ENCODE data around the gene PRR33. TPM values are rescaled to one million over a fixed set of nuclear protein-coding genes. Genes with fewer than 3 reads are reported as not detected.
A peak's percentile ranks its signal among the peaks of the same experiment; 100 is the strongest.

Gene PRR33
- total RNA-seq, 4 donors from 2014 or later: not detected

GRCh38 chr11:1918436-1919315, 27.0 kb upstream of the PRR33 start:
- TF ChIP-seq EP300 (IDR thresholded peaks at IDR 0.05) (no peak), POLR2A (IDR thresholded peaks at IDR 0.05; ENCODE audit: low read depth) (no peak), CTCF (IDR thresholded peaks at IDR 0.05) (no peak), POLR2AphosphoS5 (IDR thresholded peaks at IDR 0.05) (no peak)
- Histone ChIP-seq H3K4me3 (no peak overlapping the region), H3K27ac (replicated peaks in 1 of 4) (no peak overlapping the region), H3K36me3 (no peaks in the 10 kb centered on the region), H3K9me3 (no peaks in the 10 kb centered on the region), H3K27me3 (peaks cover 0 to 8% (median 0%) of the 10 kb centered on the region in 4 donors), H3K4me1 (peaks cover 31 to 41% (median 38%) of the 10 kb centered on the region in 4 donors)
- no peak for DNase-seq (ENCODE audit: extremely low spot score)
- WGBS: 92% methylated on average over 7 of the region's 29 CpGs
- intact Hi-C loops (cut with DNase I): no loop called here

GRCh38 chr11:1917523-1918435, 26.1 kb upstream of the PRR33 start:
- no peak for DNase-seq (ENCODE audit: extremely low spot score)
- 86% methylated on average over 30 of the region's 34 CpGs for WGBS
- Histone ChIP-seq H3K27me3 (peaks cover 0 to 8% (median 0%) of the 10 kb centered on the region in 4 donors), H3K4me3 (no peak overlapping the region), H3K27ac (replicated peaks in 1 of 4) (no peak overlapping the region), H3K4me1 (peaks cover 31 to 39% (median 34%) of the 10 kb centered on the region in 4 donors), H3K36me3 (no peaks in the 10 kb centered on the region), H3K9me3 (no peaks in the 10 kb centered on the region)
- intact Hi-C loops (cut with DNase I): no loop called here
- TF ChIP-seq POLR2A (IDR thresholded peaks at IDR 0.05; ENCODE audit: low read depth): no peak
- TF ChIP-seq POLR2AphosphoS5 (IDR thresholded peaks at IDR 0.05): no peak
- peak; percentile 14 to 35 (median 25) for TF ChIP-seq CTCF (IDR thresholded peaks at IDR 0.05)

- no peak for DNase-seq (ENCODE audit: extremely low spot score)
- Histone ChIP-seq H3K4me1 (peaks cover 24 to 32% (median 28%) of the 10 kb centered on the region in 4 donors), H3K9me3 (no peaks in the 10 kb centered on the region), H3K27ac (replicated peaks in 1 of 4) (no peak overlapping the region), H3K4me3 (no peak overlapping the region), H3K36me3 (no peaks in the 10 kb centered on the region), H3K27me3 (peaks cover 0 to 8% (median 0%) of the 10 kb centered on the region in 4 donors)
- intact Hi-C loops (cut with DNase I): loop anchor here (1.0 kb wide), 1 partner anchor 24 kb away; no protein-coding TSS in a partner anchor
- TF ChIP-seq CTCF (IDR thresholded peaks at IDR 0.05): no peak
- TF ChIP-seq POLR2A (IDR thresholded peaks at IDR 0.05; ENCODE audit: low read depth): no peak
- no peak for TF ChIP-seq EP300 (IDR thresholded peaks at IDR 0.05)
- 82% methylated on average over 4 of the region's 8 CpGs for WGBS
Measured at GRCh38 chr11:1916986-1917522, 25.4 kb upstream of the PRR33 start.

DNA sequence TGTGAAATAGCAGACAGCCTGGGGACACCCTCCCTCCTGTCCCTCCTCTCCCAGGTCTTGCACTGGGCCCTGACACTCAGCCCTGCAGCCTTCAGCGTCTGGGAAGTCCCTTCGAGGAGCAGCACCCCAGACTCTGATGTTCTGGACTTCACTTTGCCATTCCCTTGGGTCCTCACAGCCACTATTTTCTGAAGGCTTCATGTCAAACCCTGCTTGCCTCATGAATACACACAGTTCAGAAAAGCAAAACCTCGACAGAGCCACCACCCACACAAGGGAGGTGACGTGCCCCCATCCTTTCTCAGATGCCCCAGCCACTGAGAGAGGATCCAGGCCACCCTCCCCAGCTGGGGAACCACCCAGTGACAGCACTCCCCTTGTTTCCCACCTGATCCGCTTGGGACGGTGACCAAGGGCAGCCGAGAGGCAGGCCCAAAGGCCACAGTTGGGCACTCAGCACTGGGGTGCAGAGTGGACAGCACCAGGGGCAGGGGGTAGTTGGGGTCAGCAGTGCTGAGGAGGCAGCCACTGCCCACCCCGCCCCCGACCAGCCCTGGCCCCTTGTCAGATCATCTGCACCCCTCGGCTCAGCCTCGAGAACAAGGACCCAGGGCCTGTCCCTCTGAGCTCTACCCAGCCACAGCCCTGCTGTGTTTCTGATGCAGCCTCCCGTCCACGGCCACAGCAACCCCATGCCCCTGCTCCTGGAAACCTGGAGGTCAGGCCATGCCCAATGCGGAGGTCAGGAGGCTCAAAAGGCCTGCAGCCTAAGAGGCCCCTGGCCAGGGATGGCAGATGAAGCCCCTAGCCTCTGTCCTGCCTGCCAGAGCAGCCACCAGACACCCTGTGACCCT, 24.7 kb upstream of the PRR33 start:
- Histone ChIP-seq H3K4me1 (peaks cover 17 to 29% (median 21%) of the 10 kb centered on the region in 4 donors), H3K9me3 (no peaks in the 10 kb centered on the region), H3K27me3 (peaks cover 0 to 8% (median 0%) of the 10 kb centered on the region in 4 donors), H3K27ac (replicated peaks in 1 of 4) (no peak overlapping the region), H3K36me3 (no peaks in the 10 kb centered on the region), H3K4me3 (no peak overlapping the region)
- DNase-seq (ENCODE audit: extremely low spot score): no peak
- 74% methylated on average over 9 of the region's 14 CpGs for WGBS
- no peak for TF ChIP-seq POLR2A (IDR thresholded peaks at IDR 0.05; ENCODE audit: low read depth)
- no peak for TF ChIP-seq EP300 (IDR thresholded peaks at IDR 0.05)
- TF ChIP-seq CTCF (IDR thresholded peaks at IDR 0.05): no peak
- TF ChIP-seq POLR2AphosphoS5 (IDR thresholded peaks at IDR 0.05): no peak
- intact Hi-C loops (cut with DNase I): loop anchor here (1.0 kb wide), 1 partner anchor 23 kb away; no protein-coding TSS in a partner anchor

All from esophagus muscularis mucosa (tissue), 4 donors.